Transverse colon (tissue), 4 donors: ENCODE data around the gene KAT2B. TPM values are rescaled to one million over a fixed set of nuclear protein-coding genes. Genes with fewer than 3 reads are reported as not detected.
"Not testable (repeated sequence)": the region's sequence is repeated elsewhere in the genome, so short reads cannot be mapped to it uniquely, and the experiment has no call there.

Experiments
- DNase-seq: peaks from one replicate; pipeline ENCODE4 v3.0.0-alpha.2; 2019
- H3K27ac ChIP-seq, 4 donors: fragments of 200-600 bp; sonication (generic); 2 replicates each; pipeline ENCODE4 v1.5.1; 2016 to 2018; ENCODE audit warnings: inconsistent platforms in 4 of 4
- H3K27me3 ChIP-seq: fragments of 200-600 bp; sonication (generic); 2 replicates; pipeline ENCODE4 v1.5.1; 2017; ENCODE audit warnings: inconsistent platforms
- H3K36me3 ChIP-seq, 4 donors: fragments of 200-600 bp; sonication (generic); 2 replicates each; pipeline ENCODE4 v1.5.1; 2017 to 2019; ENCODE audit warnings: inconsistent platforms in 4 of 4
- H3K4me1 ChIP-seq, 4 donors: fragments of 200-600 bp; sonication (generic); 2 replicates each; pipeline ENCODE4 v1.5.1; 2017 to 2020; ENCODE audit warnings: inconsistent platforms in 4 of 4
- H3K4me3 ChIP-seq, 4 donors: fragments of 200-600 bp; sonication (generic); 1 replicate in 1 of 4; 2 replicates in 3 of 4; pipeline versions ENCODE4 v1.5.1 to v1.6.1; 2017 to 2019; ENCODE audit warnings: inconsistent platforms in 4 of 4
- H3K9me3 ChIP-seq, 2 donors: fragments of 200-600 bp; sonication (generic); 2 replicates each; pipeline ENCODE4 v1.5.1; 2017 to 2019; ENCODE audit warnings: inconsistent platforms in 2 of 2
- EP300 ChIP-seq: sonication (generic); formaldehyde crosslinking; IDR thresholded peaks from one replicate; pipeline ENCODE4 v1.6.1; 2017; ENCODE audit warnings: antibody characterized with exemption, low read depth
- POLR2A ChIP-seq: fragments of 450-650 bp; IDR thresholded peaks from one replicate; pipeline ENCODE4 v1.6.1; 2016; ENCODE audit warnings: antibody characterized with exemption, mild to moderate bottlenecking, moderate library complexity
- POLR2AphosphoS5 ChIP-seq, 3 donors: sonication (generic); formaldehyde crosslinking; IDR thresholded peaks; one replicate each; pipeline ENCODE4 v1.6.1; 2016; ENCODE audit warnings: antibody characterized with exemption in 3 of 3
- WGBS, 2 donors: methylation state at CpG; one replicate each; pipeline ENCODE4 v1.1.5; 2018; ENCODE audit warnings: low coverage in 1 of 2; 5-methylcytosine and 5-hydroxymethylcytosine counted together
- in situ Hi-C, 4 donors: fragments of 200-750 bp; cut with MboI; loops; one replicate each; pipeline versions ENCODE4 v1.15.0 to v1.15.1; 2017; ENCODE audit warnings: low sequenced_read_pairs in 3 of 4, low pct_ligation_motif_present in 1 of 4, low pct_unique_long_range_greater_than_20kb in 1 of 4
- intact Hi-C: fragments of 100-400 bp; cut with DNase I; formaldehyde crosslinking; loops from one replicate; pipeline ENCODE4 v1.15.1; 2023; ENCODE audit warnings: low total_unique reads
- total RNA-seq, 4 donors: library from RNA; depleted of rRNA; stranded (reverse); fragments of >200 nt; gene quantifications; one replicate each; pipeline ENCODE4 v1.1.0, GENCODE V29; 2016
- TF ChIP-seq, protein P1 (sequence below), 5 experiments: fragments of 200-600 bp in 3 of 5; fragments of 450-650 bp in 2 of 5; sonication (generic) in 3 of 5; IDR thresholded peaks; 1 replicate in 2 of 5; 2 replicates in 3 of 5; pipeline ENCODE4 v1.5.1; 2016 to 2017; ENCODE audit warnings: antibody characterized with exemption in 5 of 5, inconsistent platforms in 3 of 5, mild to moderate bottlenecking in 2 of 5, moderate library complexity in 1 of 5

The KAT2B gene
- total RNA-seq, 4 donors from 2014 or later = 21.3 to 35.5 (median 30.2) TPM

DNA sequence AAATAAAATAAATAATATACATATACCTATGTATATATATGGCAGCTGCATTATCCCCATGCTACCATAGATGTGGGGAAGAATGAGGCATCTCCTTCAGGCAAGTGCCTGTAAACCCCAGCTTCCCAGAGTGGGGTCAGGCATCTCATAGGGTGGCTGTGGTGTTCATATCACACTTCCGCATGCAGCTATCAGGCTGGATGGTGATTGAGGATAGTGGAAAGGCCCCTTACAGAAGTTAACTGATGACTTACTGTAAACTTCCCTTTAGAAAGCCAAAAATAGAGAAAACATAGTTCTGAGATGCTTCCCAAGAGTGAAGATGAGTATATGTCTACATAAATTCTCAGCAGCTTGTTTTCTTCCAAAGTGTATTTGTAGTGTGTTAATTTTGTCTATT, 24.7 kb upstream of the KAT2B start:
- no peak overlapping the region for H3K4me3 ChIP-seq
- H3K27me3 ChIP-seq = no peaks in the 10 kb centered on the region
- no peak for DNase-seq
- WGBS, 2 donors = 92 to 100% methylated on average over 1 of the region's 1 CpG
- intact Hi-C loops = no loop called here
- H3K4me1 ChIP-seq = no peaks in the 10 kb centered on the region
- TF ChIP-seq, protein P1, sequence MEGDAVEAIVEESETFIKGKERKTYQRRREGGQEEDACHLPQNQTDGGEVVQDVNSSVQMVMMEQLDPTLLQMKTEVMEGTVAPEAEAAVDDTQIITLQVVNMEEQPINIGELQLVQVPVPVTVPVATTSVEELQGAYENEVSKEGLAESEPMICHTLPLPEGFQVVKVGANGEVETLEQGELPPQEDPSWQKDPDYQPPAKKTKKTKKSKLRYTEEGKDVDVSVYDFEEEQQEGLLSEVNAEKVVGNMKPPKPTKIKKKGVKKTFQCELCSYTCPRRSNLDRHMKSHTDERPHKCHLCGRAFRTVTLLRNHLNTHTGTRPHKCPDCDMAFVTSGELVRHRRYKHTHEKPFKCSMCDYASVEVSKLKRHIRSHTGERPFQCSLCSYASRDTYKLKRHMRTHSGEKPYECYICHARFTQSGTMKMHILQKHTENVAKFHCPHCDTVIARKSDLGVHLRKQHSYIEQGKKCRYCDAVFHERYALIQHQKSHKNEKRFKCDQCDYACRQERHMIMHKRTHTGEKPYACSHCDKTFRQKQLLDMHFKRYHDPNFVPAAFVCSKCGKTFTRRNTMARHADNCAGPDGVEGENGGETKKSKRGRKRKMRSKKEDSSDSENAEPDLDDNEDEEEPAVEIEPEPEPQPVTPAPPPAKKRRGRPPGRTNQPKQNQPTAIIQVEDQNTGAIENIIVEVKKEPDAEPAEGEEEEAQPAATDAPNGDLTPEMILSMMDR (IDR thresholded peaks at IDR 0.05) = no peak
- no peak for TF ChIP-seq POLR2A
- no peak overlapping the region for H3K27ac ChIP-seq
- H3K36me3 ChIP-seq = no peaks in the 10 kb centered on the region
- H3K9me3 ChIP-seq = no peaks in the 10 kb centered on the region
- in situ Hi-C loops = no loop called here

DNA sequence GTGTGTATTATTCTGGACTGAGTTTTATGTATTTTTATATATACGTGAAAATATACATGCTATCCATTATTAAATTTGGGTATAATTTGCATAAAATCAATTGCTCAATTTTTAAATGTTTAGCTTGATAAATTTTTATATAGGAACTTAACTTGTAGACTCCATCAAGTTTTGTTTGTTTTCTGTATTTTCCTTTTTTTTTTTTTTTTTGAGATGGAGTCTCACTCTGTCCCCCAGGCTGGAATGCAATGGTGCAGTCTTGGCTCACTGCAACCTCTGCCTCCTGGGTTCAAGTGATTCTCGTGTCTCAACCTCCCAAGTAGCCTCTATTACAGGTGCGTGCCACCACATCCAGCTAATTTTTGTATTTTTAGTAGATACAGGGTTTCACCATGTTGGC, 24.2 kb upstream of the KAT2B start:
- H3K9me3 ChIP-seq, H3K27ac ChIP-seq, DNase-seq, H3K36me3 ChIP-seq, H3K4me3 ChIP-seq, intact Hi-C loops, H3K27me3 ChIP-seq, H3K4me1 ChIP-seq, in situ Hi-C loops: not testable (repeated sequence)
- 90 to 97% methylated on average over 2 to 3 of the region's 3 CpGs for WGBS, 2 donors

DNA sequence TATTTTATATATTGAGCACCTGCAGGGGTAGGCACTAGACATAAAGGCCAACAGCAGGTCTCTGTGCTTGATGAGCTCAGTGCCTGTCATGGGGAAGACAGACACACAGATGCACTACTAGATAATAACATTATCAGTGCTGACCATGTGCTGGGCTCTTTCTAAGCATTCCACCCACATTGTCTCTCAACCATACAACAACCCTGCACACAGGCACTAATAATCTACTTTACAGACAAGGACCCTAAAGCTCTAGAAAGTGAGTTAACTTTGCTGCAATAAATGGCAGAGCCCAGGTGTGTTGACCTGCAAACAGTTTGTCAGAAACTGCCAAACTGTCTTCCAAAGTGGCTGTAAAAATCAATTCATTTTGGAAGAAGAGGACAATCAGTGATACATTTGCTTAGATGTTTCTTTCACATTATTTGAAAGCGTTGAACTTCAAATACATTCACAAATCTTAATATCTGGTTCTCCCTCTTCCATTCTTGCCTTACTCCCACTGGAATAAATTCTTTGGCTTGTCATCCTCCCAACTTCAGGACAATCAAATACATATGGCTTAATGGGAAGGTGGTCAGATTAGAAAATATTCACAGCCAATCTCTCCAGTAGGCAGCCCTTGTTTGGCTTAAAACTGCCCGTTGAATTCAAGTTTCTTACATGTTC, 17.2 kb upstream of the KAT2B start:
- peaks cover 0 to 15% (median 12%) of the 10 kb centered on the region in 4 donors for H3K4me1 ChIP-seq
- intact Hi-C loops = no loop called here
- TF ChIP-seq POLR2AphosphoS5 (IDR thresholded peaks at IDR 0.05) (no peak), EP300 (no peak), POLR2A (no peak)
- TF ChIP-seq, protein P1 (IDR thresholded peaks at IDR 0.05) = no peak
- peak overlapping the region; percentile 26 to 51 (median 33) for H3K27ac ChIP-seq
- no peak overlapping the region for H3K4me3 ChIP-seq
- no peaks in the 10 kb centered on the region for H3K36me3 ChIP-seq
- in situ Hi-C loops = no loop called here
- WGBS, 2 donors = 54 to 88% methylated on average over 1 to 2 of the region's 2 CpGs
- H3K27me3 ChIP-seq = no peaks in the 10 kb centered on the region
- no peaks in the 10 kb centered on the region for H3K9me3 ChIP-seq
- no peak for DNase-seq

DNA sequence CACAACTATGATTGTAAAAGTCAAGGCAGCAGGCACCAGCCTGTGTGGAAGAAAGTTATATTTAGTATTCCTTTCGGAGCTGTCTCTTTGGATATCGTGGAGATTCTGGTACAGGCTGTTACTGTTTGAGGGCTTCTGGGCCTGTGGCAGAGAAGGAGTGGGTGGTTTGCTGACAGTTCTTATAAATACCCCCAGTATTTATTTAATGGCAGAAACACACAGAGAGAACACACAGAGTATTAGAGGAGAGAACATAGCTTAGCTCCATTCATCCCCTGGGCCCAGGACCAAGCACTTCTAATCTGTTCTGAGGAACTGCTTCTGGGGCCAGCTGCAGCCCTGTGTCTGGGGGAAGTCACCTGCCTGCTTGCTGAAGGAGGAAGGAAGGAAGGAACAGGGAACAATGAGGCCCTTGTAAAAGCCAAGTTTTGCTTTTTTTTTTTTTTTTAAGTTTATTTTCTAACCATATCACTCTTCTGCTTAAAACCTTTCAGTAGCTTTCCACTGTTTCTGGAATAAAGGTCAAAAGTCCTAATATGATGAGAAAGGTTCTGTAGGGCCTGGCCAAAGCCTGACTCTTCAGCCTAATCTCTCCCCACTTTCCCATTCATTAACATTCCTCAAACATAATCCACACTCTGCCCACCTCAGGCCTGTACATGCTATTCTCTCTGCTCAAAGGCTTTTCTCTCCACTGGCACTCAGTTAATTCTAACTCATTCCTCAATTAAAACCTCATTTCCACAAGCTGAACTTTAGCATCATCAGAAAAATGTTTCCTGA, 16.4 kb upstream of the KAT2B start:
- intact Hi-C loops (no loop called here), in situ Hi-C loops (no loop called here)
- H3K4me1 ChIP-seq = peaks cover 0 to 15% (median 12%) of the 10 kb centered on the region in 4 donors
- peak overlapping the region; percentile 26 to 51 (median 33) for H3K27ac ChIP-seq
- H3K4me3 ChIP-seq = no peak overlapping the region
- no peaks in the 10 kb centered on the region for H3K27me3 ChIP-seq
- H3K9me3 ChIP-seq = no peaks in the 10 kb centered on the region
- no peaks in the 10 kb centered on the region for H3K36me3 ChIP-seq
- DNase-seq = peak; percentile 26
- TF ChIP-seq POLR2A = no peak
- TF ChIP-seq, protein P1 (IDR thresholded peaks at IDR 0.05) = no peak
- no peak for TF ChIP-seq EP300
- TF ChIP-seq POLR2AphosphoS5 (IDR thresholded peaks at IDR 0.05) = no peak
- 36% methylated on average over 2 of the region's 2 CpGs; no CpG with 5 or more reads in 1 of the 2 donors for WGBS, 2 donors
